AG04450 (cell line): ENCODE results near the gene GFM1. TPM values are rescaled to one million over a fixed set of nuclear protein-coding genes. Genes with fewer than 3 reads are reported as not detected.
A peak's percentile ranks its signal among the peaks of the same experiment; 100 is the strongest.

Source experiments
- CTCF ChIA-PET: fragments of 300-600, 350-600 bp; formaldehyde crosslinking; extraction: SDS; loops from one replicate; lab custom pipeline; 2022; ENCODE audit warnings: antibody characterized with exemption, inconsistent platforms; lab: Charles Lee
- POLR2A ChIA-PET: fragments of 350-600 bp; formaldehyde crosslinking; extraction: SDS; loops from one replicate; lab custom pipeline; 2021; ENCODE audit warnings: antibody characterized with exemption, inconsistent platforms; lab: Yijun Ruan, JAX
- DNase-seq: peaks from one replicate; pipeline ENCODE4 v3.0.0-alpha.2; 2011; ENCODE audit warnings: low read depth, low spot score
- H3K27ac ChIP-seq: one replicate; pipeline ENCODE4 v1.5.1; 2012; ENCODE audit warnings: low read depth, low read length, control low read depth
- H3K27me3 ChIP-seq: one replicate; pipeline ENCODE4 v1.6.0; 2012; ENCODE audit warnings: low read length; ENCODE audit not compliant: control insufficient read depth, insufficient read depth
- H3K4me3 ChIP-seq: 2 replicates; pipeline ENCODE4 v1.5.1; 2011; ENCODE audit warnings: mild to moderate bottlenecking, low read depth, low read length, control low read depth
- H3K9me3 ChIP-seq: 2 replicates; pipeline ENCODE4 v1.5.1; 2012; ENCODE audit warnings: low read length; ENCODE audit not compliant: control insufficient read depth, insufficient read depth
- polyA plus RNA-seq: library from polyadenylated mRNA; depleted of rRNA; stranded (reverse); fragments of >200 nt; gene quantifications from 2 replicates; pipeline ENCODE4 v1.2.3, GENCODE V29; 2011
- TF ChIP-seq, protein P1 (sequence below): IDR thresholded peaks from 2 replicates; pipeline ENCODE4 v1.5.1; 2011; ENCODE audit warnings: low read depth, low read length, control low read depth, inconsistent platforms

Gene GFM1
- polyA plus RNA-seq, 1 experiment, result 22.2 TPM

- ChIA-PET POLR2A (no interaction called here), CTCF (interaction anchor here (1.5 to 6.9 kb wide), 2 partner anchors 59 to 73 kb away, joined by 3 to 206 read pairs; no protein-coding TSS in a partner anchor)
- no peak for DNase-seq
- Histone ChIP-seq H3K27ac (peak overlapping the region; percentile 2), H3K4me3 (peak overlapping the region; percentile 59), H3K27me3 (no peaks in the 10 kb centered on the region), H3K9me3 (peaks cover 3% of the 10 kb centered on the region)
- TF ChIP-seq, protein P1, sequence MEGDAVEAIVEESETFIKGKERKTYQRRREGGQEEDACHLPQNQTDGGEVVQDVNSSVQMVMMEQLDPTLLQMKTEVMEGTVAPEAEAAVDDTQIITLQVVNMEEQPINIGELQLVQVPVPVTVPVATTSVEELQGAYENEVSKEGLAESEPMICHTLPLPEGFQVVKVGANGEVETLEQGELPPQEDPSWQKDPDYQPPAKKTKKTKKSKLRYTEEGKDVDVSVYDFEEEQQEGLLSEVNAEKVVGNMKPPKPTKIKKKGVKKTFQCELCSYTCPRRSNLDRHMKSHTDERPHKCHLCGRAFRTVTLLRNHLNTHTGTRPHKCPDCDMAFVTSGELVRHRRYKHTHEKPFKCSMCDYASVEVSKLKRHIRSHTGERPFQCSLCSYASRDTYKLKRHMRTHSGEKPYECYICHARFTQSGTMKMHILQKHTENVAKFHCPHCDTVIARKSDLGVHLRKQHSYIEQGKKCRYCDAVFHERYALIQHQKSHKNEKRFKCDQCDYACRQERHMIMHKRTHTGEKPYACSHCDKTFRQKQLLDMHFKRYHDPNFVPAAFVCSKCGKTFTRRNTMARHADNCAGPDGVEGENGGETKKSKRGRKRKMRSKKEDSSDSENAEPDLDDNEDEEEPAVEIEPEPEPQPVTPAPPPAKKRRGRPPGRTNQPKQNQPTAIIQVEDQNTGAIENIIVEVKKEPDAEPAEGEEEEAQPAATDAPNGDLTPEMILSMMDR, result no peak
Observed at GRCh38 chr3:158731486-158731885, 87.2 kb downstream of the GFM1 start.

GRCh38 chr3:158731938-158732855 is 87.9 kb downstream of the GFM1 start, which contains the start of gene RARRES1:
Gene RARRES1, minus strand, starts transcription at chr3:158732457. Its CDS starts 42 bp downstream, at chr3:158732415.
- no peak for DNase-seq
- ChIA-PET CTCF (interaction anchor here (1.5 to 6.9 kb wide), 2 partner anchors 58 to 74 kb away, joined by 3 to 206 read pairs; no protein-coding TSS in a partner anchor), POLR2A (no interaction called here)
- peaks cover 3% of the 10 kb centered on the region for H3K9me3 ChIP-seq
- TF ChIP-seq, protein P1, result no peak
- peak within 1 kb of the TSS; percentile 52 for H3K27ac ChIP-seq
- H3K27me3 ChIP-seq, result no peaks in the 10 kb centered on the region
- H3K4me3 ChIP-seq, result peak within 1 kb of the TSS; percentile 59

DNA sequence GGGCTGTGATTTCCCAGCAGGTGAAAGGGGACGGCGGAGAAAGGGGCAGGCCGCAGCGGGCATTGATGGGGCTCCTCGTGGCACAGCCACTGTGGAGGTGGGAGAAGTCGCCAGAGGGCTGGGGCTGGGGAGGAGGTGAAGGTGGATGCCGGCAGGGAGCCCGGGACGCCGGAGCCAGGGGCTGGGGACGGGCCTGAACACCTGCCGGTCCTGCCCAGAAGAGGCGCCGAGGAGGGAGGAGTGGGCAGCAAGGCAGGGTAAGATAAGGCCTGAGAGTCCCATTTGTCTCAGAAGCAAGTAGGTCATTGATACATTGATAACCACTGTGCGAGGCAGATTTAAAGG is 88.5 kb downstream of the GFM1 start:
- H3K27ac ChIP-seq, result no peak overlapping the region
- no peak for DNase-seq
- H3K4me3 ChIP-seq, result peak overlapping the region; percentile 59
- H3K27me3 ChIP-seq, result no peaks in the 10 kb centered on the region
- peaks cover 3% of the 10 kb centered on the region for H3K9me3 ChIP-seq
- ChIA-PET POLR2A (no interaction called here), CTCF (no interaction called here)
- TF ChIP-seq, protein P1, result no peak

GRCh38 chr3:158733656-158734055 is 89.3 kb downstream of the GFM1 start:
- ChIA-PET CTCF (no interaction called here), POLR2A (no interaction called here)
- H3K27ac ChIP-seq, result no peak overlapping the region
- H3K4me3 ChIP-seq, result no peak overlapping the region
- H3K27me3 ChIP-seq, result no peaks in the 10 kb centered on the region
- TF ChIP-seq, protein P1, result no peak
- DNase-seq, result no peak
- H3K9me3 ChIP-seq, result peaks cover 3% of the 10 kb centered on the region
